Ovary (tissue), 3 donors: Measurements from ENCODE around the gene KAZALD1.
A peak's percentile ranks its signal among the peaks of the same experiment; 100 is the strongest.

ENCODE experiments used
- CTCF ChIP-seq, 3 donors: fragments of 450-650 bp in 2 of 3; fragments of 200-600 bp in 1 of 3; IDR thresholded peaks; one replicate each; pipeline versions ENCODE4 v1.5.1 to v1.8.0; 2016 to 2022; ENCODE audit warnings: antibody characterized with exemption in 3 of 3, mild to moderate bottlenecking in 1 of 3
- EP300 ChIP-seq: sonication (generic); formaldehyde crosslinking; IDR thresholded peaks from one replicate; pipeline ENCODE4 v1.6.1; 2017; ENCODE audit warnings: antibody characterized with exemption
- POLR2A ChIP-seq: fragments of 450-650 bp; IDR thresholded peaks from one replicate; pipeline ENCODE4 v1.6.1; 2017; ENCODE audit warnings: antibody characterized with exemption, mild to moderate bottlenecking, moderate library complexity
- donor health status: DM: no; HTN: no; CAD: no.

GRCh38 chr10:101041252-101041761, 20.5 kb upstream of the KAZALD1 start:
- TF ChIP-seq CTCF (IDR thresholded peaks at IDR 0.05) (peak; percentile 32 to 69 (median 49)), POLR2A (no peak), EP300 (no peak)
